DMS 273 treated with DMSO at 0.1 percent for 48 hours (cell line): ENCODE data around the gene CHCHD3.

Source experiments
- DNase-seq: peaks from one replicate; lab custom pipeline; 2025; lab: John Stamatoyannopoulos, UW

The CHCHD3 gene

GRCh38 chr7:132742189-132742612, 339.7 kb downstream of the CHCHD3 start:
- DNase-seq, result no peak

DNA sequence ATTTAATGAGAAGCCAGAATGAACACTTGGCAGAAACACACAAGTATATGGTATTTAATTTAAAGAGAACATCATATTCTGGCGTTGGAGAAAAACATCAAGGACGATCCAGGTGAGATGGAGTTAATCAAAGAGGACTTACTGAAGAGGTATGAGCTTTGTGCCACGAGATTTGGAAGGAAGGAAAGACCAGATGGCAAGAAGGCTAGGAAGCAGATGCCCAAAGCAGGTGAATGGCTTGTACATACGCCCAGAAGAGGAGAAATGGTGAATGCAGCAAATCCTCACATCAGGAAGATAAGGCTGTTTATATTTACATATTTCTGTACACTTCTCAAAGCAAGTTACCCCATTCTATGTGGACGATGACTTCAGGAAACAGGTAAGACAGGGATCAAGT, 341.7 kb downstream of the CHCHD3 start:
- no peak for DNase-seq

DNA sequence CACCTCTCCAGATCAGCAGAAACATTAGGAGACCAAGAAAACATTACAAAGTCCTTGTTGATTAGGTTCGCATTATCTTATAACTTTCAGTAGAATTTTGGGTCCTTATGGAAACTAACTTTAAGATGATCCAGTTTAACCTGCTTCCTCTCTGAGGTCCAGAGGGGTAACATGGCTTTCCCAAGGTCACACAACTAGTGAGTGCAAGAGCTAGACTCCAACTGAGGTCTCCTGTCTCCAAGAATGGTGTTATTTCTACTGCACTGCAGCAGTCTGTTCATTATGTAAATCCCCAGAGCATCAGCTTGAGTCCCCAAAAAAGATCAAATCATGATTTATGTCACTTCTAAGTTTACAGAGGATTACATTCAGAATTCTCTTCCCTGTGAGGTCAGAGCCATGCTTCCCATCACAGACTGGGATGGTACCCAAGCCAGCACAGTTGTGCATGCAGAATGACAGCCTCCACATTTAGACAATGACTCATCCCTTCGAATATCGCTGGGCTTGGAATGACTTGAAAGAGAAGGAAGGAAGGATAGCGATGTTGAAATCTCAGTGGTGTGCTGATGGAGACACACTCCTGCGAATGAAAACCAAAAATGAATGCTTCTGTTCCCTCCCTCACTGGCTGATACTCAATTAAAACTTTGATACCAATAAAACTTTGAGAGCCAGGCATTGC, 342.5 kb downstream of the CHCHD3 start:
- DNase-seq, result no peak

- DNase-seq, result no peak
Observed at GRCh38 chr7:132738254-132738653, 343.6 kb downstream of the CHCHD3 start.

DNA sequence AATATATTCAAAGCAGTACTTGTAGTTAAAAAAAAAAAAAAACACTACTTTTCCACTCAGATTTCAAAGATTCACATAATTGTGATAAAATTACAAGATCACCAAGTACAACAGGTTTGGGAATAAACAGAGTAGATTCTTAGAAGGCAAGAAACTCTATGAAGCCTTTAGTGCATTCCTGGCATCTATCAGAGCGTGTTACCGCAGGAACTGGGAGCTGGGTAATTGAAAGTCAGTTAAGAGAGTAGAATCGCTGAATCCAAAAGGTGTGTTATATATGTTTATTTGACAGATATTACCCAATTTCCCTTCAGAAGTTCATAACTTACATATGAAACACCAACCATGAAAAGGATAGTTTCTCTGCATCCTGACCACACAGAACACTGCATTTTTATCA, 346.4 kb downstream of the CHCHD3 start:
- no peak for DNase-seq
